ENCODE results near the gene TMEM41B.

Gene TMEM41B

DNA sequence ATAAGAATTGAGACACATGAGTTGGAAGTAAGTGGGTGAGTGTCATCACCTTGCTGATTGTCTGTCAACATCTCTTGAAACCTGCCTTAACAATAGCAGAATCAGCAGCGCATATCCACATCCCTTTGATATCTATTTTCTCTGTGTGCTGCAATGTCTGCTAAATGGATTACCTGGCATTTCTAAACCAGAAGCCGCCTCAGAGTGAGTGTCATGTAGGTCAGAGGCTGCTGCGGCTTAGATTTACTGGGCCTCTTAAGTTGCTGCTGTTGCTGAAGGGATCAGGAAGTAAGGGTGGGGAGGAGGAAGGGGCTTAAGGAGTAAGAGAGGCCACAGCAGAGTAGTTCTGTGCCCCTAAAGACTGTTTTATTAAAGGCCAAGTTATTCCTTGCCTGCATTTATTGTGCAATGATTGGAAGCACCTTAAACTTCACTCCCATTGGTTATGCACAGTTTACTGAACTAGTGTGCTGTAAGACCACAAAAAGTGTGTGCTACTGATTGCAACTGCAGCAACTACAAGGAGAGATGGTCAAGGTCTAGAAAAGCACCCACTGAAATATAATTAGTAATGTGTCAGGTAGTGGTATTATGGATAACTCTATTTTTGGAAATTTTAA lies 29.8 kb upstream of the TMEM41B start:
- no peak for TF ChIP-seq FOXP2 (optimal IDR thresholded peaks at IDR 0.05; ENCODE audit: borderline replicate concordance, extremely low read depth, extremely low read length, insufficient read depth)
- TF ChIP-seq POLR2AphosphoS5 (IDR thresholded peaks at IDR 0.05; ENCODE audit: low read depth, low read length) = no peak
- no peak for TF ChIP-seq SIN3A (IDR thresholded peaks at IDR 0.05; ENCODE audit: borderline replicate concordance, insufficient read depth, low read length)
- TF ChIP-seq, protein P1, sequence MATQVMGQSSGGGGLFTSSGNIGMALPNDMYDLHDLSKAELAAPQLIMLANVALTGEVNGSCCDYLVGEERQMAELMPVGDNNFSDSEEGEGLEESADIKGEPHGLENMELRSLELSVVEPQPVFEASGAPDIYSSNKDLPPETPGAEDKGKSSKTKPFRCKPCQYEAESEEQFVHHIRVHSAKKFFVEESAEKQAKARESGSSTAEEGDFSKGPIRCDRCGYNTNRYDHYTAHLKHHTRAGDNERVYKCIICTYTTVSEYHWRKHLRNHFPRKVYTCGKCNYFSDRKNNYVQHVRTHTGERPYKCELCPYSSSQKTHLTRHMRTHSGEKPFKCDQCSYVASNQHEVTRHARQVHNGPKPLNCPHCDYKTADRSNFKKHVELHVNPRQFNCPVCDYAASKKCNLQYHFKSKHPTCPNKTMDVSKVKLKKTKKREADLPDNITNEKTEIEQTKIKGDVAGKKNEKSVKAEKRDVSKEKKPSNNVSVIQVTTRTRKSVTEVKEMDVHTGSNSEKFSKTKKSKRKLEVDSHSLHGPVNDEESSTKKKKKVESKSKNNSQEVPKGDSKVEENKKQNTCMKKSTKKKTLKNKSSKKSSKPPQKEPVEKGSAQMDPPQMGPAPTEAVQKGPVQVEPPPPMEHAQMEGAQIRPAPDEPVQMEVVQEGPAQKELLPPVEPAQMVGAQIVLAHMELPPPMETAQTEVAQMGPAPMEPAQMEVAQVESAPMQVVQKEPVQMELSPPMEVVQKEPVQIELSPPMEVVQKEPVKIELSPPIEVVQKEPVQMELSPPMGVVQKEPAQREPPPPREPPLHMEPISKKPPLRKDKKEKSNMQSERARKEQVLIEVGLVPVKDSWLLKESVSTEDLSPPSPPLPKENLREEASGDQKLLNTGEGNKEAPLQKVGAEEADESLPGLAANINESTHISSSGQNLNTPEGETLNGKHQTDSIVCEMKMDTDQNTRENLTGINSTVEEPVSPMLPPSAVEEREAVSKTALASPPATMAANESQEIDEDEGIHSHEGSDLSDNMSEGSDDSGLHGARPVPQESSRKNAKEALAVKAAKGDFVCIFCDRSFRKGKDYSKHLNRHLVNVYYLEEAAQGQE (IDR thresholded peaks at IDR 0.05; ENCODE audit: insufficient read depth in 1 of 2, low read depth in 2 of 2, low read length in 2 of 2) = no peak
- no peak for TF ChIP-seq TAF1 (IDR thresholded peaks at IDR 0.05; ENCODE audit: borderline replicate concordance, insufficient read depth, low read length)

DNA sequence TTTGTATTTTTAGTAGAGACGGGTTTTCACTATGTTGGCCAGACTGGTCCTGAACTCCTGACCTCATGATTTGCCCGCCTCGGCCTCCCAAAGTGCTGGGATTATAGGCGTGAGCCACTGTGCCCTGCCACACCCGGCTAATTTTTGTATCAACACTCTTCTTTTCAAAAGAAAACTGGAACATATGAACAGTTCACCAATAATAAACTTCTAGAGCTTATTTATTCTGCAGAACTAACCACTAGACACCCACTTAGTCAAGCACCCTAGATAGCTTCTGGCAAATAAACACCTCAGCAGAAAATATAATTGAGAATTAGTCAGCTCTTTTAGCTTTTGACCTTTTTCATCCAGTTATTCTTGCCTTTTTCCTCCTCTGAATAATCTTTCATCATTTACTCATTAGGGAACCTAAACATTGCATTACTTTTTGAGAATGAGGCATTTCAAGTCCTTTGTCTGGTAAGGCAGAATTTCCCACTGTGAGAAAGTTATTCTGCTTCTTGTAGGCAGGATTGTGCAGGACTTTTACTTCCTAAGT lies 27.3 kb upstream of the TMEM41B start:
- TF ChIP-seq TAF1 (IDR thresholded peaks at IDR 0.05; ENCODE audit: borderline replicate concordance, insufficient read depth, low read length) = no peak
- no peak for TF ChIP-seq FOXP2 (optimal IDR thresholded peaks at IDR 0.05; ENCODE audit: borderline replicate concordance, extremely low read depth, extremely low read length, insufficient read depth)
- TF ChIP-seq, protein P1 (IDR thresholded peaks at IDR 0.05; ENCODE audit: insufficient read depth in 1 of 2, low read depth in 2 of 2, low read length in 2 of 2) = no peak
- TF ChIP-seq SIN3A (IDR thresholded peaks at IDR 0.05; ENCODE audit: borderline replicate concordance, insufficient read depth, low read length) = no peak
- no peak for TF ChIP-seq POLR2AphosphoS5 (IDR thresholded peaks at IDR 0.05; ENCODE audit: low read depth, low read length)

DNA sequence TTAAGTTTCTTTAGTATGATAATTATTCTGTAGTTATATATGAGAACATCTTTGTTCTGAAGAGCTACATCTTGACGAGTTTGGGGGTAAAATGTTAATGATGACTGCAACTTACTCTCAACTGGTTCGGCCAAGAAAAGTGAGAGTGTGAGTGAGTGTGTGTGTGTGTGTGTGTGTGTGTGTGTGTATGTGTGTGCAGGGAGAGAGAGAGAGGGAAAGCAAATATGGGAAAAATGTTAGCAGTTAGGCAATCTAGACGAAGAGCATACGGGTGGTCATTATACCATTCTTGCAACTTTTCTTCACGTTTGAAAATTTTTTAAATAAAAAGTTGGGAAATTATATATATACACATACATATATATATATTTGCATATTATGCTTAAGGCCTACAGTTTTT lies 18.3 kb upstream of the TMEM41B start:
- TF ChIP-seq SIN3A (IDR thresholded peaks at IDR 0.05; ENCODE audit: borderline replicate concordance, insufficient read depth, low read length) = no peak
- TF ChIP-seq POLR2AphosphoS5 (IDR thresholded peaks at IDR 0.05; ENCODE audit: low read depth, low read length) = no peak
- no peak for TF ChIP-seq TAF1 (IDR thresholded peaks at IDR 0.05; ENCODE audit: borderline replicate concordance, insufficient read depth, low read length)
- no peak for TF ChIP-seq FOXP2 (optimal IDR thresholded peaks at IDR 0.05; ENCODE audit: borderline replicate concordance, extremely low read depth, extremely low read length, insufficient read depth)
- TF ChIP-seq, protein P1 (IDR thresholded peaks at IDR 0.05; ENCODE audit: insufficient read depth in 1 of 2, low read depth in 2 of 2, low read length in 2 of 2) = no peak

DNA sequence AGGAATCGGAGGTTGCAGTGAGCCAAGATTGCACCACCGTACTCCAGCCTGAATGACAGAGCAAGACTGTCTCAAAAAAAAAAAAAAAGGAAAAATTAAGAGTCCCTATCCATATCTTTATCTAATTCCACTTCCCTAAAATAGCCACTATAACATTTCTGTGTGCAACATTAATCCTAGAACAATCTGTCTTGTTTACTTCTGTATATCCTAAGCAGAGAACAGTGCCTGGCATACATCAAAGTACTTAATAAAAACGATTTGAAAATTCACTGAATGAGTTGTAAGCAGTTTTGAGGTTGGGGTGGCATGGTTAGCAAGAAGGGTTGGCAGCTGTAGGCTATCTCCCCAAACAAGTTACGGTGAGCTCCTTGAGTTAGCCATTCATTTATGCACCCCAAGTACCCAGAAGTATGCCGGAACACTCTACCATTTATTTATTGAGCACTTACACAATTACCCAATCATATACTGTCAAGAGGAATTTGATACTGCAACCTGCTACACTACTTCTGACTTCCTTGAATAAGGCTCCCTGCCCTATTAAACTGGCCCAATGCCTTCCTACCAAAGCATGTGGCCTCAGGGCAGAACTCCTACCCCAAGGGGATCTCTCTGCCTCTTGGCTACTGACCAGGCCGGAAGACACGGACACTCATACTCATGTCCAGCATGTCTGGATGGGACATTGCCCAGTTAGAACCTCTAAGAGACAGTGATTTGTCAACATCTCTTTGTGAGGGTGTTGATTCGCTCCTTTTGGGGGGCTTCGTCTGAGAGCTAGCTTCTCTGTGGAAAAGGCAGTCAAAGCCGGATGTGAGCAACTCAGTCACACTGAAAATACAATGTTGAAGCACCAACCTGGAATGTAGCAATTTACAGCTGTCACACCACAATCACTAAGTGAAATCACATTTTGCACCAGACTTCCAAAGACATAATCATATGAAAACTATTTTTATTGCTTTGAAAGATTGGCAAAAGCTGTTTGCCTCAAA lies 16.3 kb upstream of the TMEM41B start:
- no peak for TF ChIP-seq FOXP2 (optimal IDR thresholded peaks at IDR 0.05; ENCODE audit: borderline replicate concordance, extremely low read depth, extremely low read length, insufficient read depth)
- no peak for TF ChIP-seq POLR2AphosphoS5 (IDR thresholded peaks at IDR 0.05; ENCODE audit: low read depth, low read length)
- no peak for TF ChIP-seq SIN3A (IDR thresholded peaks at IDR 0.05; ENCODE audit: borderline replicate concordance, insufficient read depth, low read length)
- TF ChIP-seq, protein P1 (IDR thresholded peaks at IDR 0.05; ENCODE audit: insufficient read depth in 1 of 2, low read depth in 2 of 2, low read length in 2 of 2) = no peak
- TF ChIP-seq TAF1 (IDR thresholded peaks at IDR 0.05; ENCODE audit: borderline replicate concordance, insufficient read depth, low read length) = no peak

Measured in PFSK-1 (cell line).